Stimulated activated CD8-positive, alpha-beta memory T cell treated with anti-CD3 and anti-CD28 coated beads, Interleukin-15, amount 100 ng/mL, for 48 hours (primary cell): ENCODE results near the gene CADM1.

Experiments
- DNase-seq, 2 donors: peaks; one replicate each; pipeline ENCODE4 v3.0.0-alpha.2; 2020; ENCODE audit warnings: low read depth in 2 of 2

CADM1 gene

DNA sequence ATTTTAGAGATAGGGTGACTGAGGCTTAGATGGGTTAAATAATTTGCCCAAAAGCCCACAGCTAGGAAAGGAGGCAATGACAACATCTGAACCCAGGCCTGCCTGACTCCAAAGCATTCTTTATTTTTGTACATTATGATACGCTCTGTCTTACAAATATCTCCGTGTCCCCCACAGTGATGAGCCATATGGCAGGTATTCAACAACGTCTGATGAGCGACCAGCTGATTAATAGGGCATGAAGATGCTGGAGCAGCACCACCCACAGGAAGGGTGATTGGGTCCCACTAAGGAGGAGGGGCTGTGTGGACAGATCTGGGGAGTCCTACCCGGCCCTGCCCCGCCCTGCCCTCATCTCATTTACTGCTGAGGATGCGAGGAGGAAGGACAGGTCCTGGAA is 380.6 kb downstream of the CADM1 start:
- DNase-seq = no peak

- DNase-seq = no peak
These were observed 381.9 kb downstream of the CADM1 start for GRCh38 chr11:115122274-115122673.
